LNCAP (cell line): ENCODE measurements around the gene PARP14.

Experiments
- CTCF ChIP-seq: fragments of 450-650 bp; IDR thresholded peaks from 2 replicates; pipeline ENCODE4 v1.5.1; 2017; ENCODE audit warnings: mild to moderate bottlenecking

Gene PARP14

GRCh38 chr3:122660297-122660974 lies 20.2 kb upstream of the PARP14 start:
- TF ChIP-seq CTCF: no peak

- no peak for TF ChIP-seq CTCF
Observed at GRCh38 chr3:122661633-122662032, 19.0 kb upstream of the PARP14 start.

GRCh38 chr3:122662505-122662904 lies 18.1 kb upstream of the PARP14 start:
- TF ChIP-seq CTCF: no peak

GRCh38 chr3:122665226-122665786 lies 15.3 kb upstream of the PARP14 start:
- no peak for TF ChIP-seq CTCF

- TF ChIP-seq CTCF: no peak
Observed at GRCh38 chr3:122665881-122666280, 14.8 kb upstream of the PARP14 start.

GRCh38 chr3:122668930-122669730 lies 11.5 kb upstream of the PARP14 start:
- TF ChIP-seq CTCF: no peak

GRCh38 chr3:122671553-122671952 lies 9.1 kb upstream of the PARP14 start:
- no peak for TF ChIP-seq CTCF
